ENCODE measurements around the gene PBRM1. TPM values are rescaled to one million over a fixed set of nuclear protein-coding genes. Genes with fewer than 3 reads are reported as not detected.

PBRM1 gene
- total RNA-seq, 1 donor from 2014 or later: 90.1 TPM

DNA sequence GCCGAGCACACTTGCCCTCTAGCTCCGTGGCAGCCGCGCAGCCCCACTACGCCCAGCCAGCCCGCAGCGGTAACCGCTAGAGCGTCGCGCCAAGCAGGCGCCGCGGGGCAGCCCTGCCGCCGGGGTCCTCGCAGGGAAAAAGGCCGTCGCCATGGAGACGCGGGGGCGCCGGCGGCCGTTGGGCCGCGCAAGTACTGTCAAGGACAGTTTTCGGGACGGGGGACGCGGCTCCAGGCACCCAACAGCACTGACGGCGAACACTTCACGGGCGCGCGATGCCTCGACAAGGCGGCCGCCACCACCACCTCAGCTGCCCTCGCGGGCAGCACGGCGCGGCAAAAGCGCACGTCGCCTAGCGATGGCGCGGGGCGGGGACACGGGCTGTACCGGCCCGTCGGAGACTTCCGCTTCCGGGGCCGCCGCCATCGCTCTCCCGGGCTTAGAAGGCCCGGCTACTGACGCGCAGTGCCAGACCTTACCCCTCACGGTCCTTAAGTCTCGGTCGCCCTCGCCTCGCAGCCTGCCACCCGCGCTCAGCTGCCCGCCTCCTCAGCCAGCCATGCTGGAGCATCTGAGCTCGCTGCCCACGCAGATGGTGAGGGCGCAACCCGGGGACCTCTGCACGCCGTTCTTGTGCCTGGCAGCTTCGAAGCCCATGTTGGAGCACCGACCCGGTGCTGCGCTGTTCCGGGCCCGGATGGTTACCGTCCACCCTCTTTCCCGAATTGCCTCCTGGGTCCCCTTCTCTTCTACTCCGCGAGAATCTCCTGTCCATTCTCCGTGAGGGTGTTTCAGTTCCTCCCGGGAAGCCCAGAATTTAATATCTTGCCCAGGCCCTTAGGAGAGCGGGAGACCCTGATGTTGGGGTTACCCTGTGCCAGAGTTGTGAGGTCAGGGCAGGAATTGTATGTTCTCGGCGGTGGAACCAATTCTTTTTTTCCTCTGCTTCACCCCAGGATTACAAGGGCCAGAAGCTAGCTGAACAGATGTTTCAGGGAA lies 20.3 kb upstream of the PBRM1 start, which contains the start of the genes GLT8D1 and SPCS1:
TSS of gene GLT8D1 (minus strand) at position 104 of the 999 bp plus-strand sequence. CDS start 5,331 bp downstream, outside the sequence.
TSS of gene SPCS1 (plus strand) at position 419 of the 999 bp plus-strand sequence. CDS start at position 560, 141 bp downstream.
- Mint-ChIP-seq H3K27me3 (ENCODE audit: low read depth) (no peaks in the 10 kb centered on the region), H3K4me1 (peaks cover 28% of the 10 kb centered on the region), H3K36me3 (no peaks in the 10 kb centered on the region), H3K9me3 (no peaks in the 10 kb centered on the region), H3K4me3 (peak within 1 kb of the TSS; percentile 95), H3K27ac (peak within 1 kb of the TSS; percentile 94)
- DNase-seq (ENCODE audit: low spot score in 2 of 2, unreplicated experiment in 2 of 2): peak; percentile 69 to 87
- no peak for TF ChIP-seq CTCF (IDR thresholded peaks at IDR 0.05; ENCODE audit: unreplicated experiment)

DNA sequence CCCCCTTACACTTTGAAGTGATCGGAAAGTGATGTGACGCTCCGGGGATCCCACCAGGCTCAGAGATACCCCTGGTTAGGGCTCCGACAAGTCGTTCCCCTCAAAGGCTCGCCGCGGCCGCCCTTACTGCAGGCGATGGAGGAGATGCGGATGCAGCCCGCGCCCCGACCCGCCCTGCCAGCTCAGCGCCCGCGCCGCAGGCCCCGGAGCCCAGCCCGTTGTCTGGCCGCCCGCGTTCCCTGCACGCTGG lies 19.6 kb upstream of the PBRM1 start:
- Mint-ChIP-seq H3K4me3 (peak overlapping the region; percentile 95), H3K36me3 (no peaks in the 10 kb centered on the region), H3K27me3 (ENCODE audit: low read depth) (no peaks in the 10 kb centered on the region), H3K4me1 (peaks cover 28% of the 10 kb centered on the region), H3K9me3 (no peaks in the 10 kb centered on the region), H3K27ac (peak overlapping the region; percentile 94)
- no peak for DNase-seq (ENCODE audit: low spot score in 2 of 2, unreplicated experiment in 2 of 2)
- no peak for TF ChIP-seq CTCF (IDR thresholded peaks at IDR 0.05; ENCODE audit: unreplicated experiment)

DNA sequence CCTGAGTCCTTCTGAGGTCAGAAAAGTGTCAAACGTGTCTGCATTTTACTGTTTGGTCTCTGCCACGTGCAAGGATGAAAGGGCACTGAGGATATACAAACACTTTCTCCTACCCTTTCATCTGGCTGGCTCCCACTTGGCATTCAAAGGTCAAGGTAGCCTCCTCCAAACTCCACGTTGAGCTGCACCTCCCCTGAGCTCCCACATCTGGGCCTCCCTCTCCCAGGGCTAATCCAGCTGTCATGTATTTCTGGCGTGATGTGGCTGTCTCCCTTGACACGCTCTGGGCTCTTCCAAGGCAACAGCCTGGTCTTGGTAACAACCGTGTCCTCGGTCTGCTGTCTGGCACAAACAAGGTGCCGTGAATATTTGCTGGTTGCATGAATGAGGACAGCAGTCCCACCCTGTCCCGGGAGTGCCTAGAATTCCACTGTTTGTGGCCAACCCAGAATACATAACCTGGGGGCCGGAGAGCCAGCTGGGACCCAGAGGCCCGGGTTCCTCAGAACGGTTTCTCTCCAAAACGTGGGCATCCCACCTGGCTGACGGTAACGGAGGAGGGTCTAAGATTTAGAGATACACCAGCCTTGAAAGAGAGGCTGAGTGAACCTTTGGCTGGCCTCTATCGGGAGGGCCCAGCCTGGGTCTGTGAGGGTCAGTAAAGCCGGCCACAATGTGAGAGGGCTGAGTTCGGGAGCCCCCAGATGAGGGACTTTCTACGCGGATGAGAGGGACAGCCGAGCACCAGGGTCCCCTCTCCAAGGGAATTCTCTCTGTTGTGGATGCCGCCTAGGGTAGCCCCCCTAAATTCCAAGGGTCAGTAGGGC lies 19.1 kb upstream of the PBRM1 start:
- no peak for TF ChIP-seq CTCF (IDR thresholded peaks at IDR 0.05; ENCODE audit: unreplicated experiment)
- DNase-seq (ENCODE audit: low spot score in 2 of 2, unreplicated experiment in 2 of 2): no peak
- Mint-ChIP-seq H3K4me3 (peak overlapping the region; percentile 95), H3K4me1 (peaks cover 28% of the 10 kb centered on the region), H3K27ac (peak overlapping the region; percentile 94), H3K9me3 (no peaks in the 10 kb centered on the region), H3K27me3 (ENCODE audit: low read depth) (no peaks in the 10 kb centered on the region), H3K36me3 (peaks cover 3% of the 10 kb centered on the region)

- DNase-seq (ENCODE audit: low spot score in 2 of 2, unreplicated experiment in 2 of 2): no peak
- peaks cover 28% of the 10 kb centered on the region for H3K4me1 Mint-ChIP-seq
- no peak for TF ChIP-seq CTCF (IDR thresholded peaks at IDR 0.05; ENCODE audit: unreplicated experiment)
- peaks cover 6% of the 10 kb centered on the region for H3K36me3 Mint-ChIP-seq
- no peak overlapping the region for H3K27ac Mint-ChIP-seq
- no peaks in the 10 kb centered on the region for H3K27me3 Mint-ChIP-seq (ENCODE audit: low read depth)
- no peak overlapping the region for H3K4me3 Mint-ChIP-seq
- H3K9me3 Mint-ChIP-seq: no peaks in the 10 kb centered on the region
Measured at GRCh38 chr3:52703341-52703740, 17.6 kb upstream of the PBRM1 start.

GRCh38 chr3:52697632-52697965 lies 11.9 kb upstream of the PBRM1 start:
- no peak for TF ChIP-seq CTCF (IDR thresholded peaks at IDR 0.05; ENCODE audit: unreplicated experiment)
- H3K9me3 Mint-ChIP-seq: no peaks in the 10 kb centered on the region
- no peak for DNase-seq (ENCODE audit: low spot score in 2 of 2, unreplicated experiment in 2 of 2)
- H3K27ac Mint-ChIP-seq: peak overlapping the region; percentile 25
- H3K4me1 Mint-ChIP-seq: no peaks in the 10 kb centered on the region
- no peak overlapping the region for H3K4me3 Mint-ChIP-seq
- H3K36me3 Mint-ChIP-seq: peaks cover 36% of the 10 kb centered on the region
- no peaks in the 10 kb centered on the region for H3K27me3 Mint-ChIP-seq (ENCODE audit: low read depth)
